SK-N-MC (cell line): ENCODE measurements around the gene PHLDA2.

ENCODE experiments used
- DNase-seq: peaks from one replicate; pipeline ENCODE4 v3.0.0-alpha.2; 2011; ENCODE audit warnings: low read depth, low spot score
- H3K27ac ChIP-seq: fragments of 200-600 bp; sonication (generic); 2 replicates; pipeline ENCODE4 v1.5.1; 2016; ENCODE audit warnings: mixed run types
- H3K36me3 ChIP-seq: fragments of 200-600 bp; sonication (generic); 2 replicates; pipeline ENCODE4 v1.6.1; 2017; ENCODE audit warnings: antibody characterized with exemption, low read length, mixed read lengths; ENCODE audit not compliant: insufficient read depth
- H3K4me3 ChIP-seq: fragments of 200-600 bp; sonication (generic); 2 replicates; pipeline ENCODE4 v1.5.1; 2016
- H3K9ac ChIP-seq: fragments of 200-600 bp; sonication (generic); 2 replicates; pipeline ENCODE4 v1.8.0; 2017; ENCODE audit warnings: mixed run types, mixed read lengths; ENCODE audit not compliant: insufficient read length
- H3K9me3 ChIP-seq: fragments of 200-600 bp; sonication (generic); 2 replicates; pipeline ENCODE4 v1.6.1; 2017; ENCODE audit warnings: low read depth, mild to moderate bottlenecking, antibody characterized with exemption, low read length, moderate library complexity, mixed read lengths
- EZH2 ChIP-seq: fragments of 200-600 bp; sonication (generic); IDR thresholded peaks from one replicate; pipeline ENCODE4 v1.6.1; 2017; ENCODE audit warnings: antibody characterized with exemption
- FOXP2 ChIP-seq: optimal IDR thresholded peaks from 2 replicates; pipeline ENCODE3; 2011; ENCODE audit warnings: mild to moderate bottlenecking, moderate library complexity; ENCODE audit not compliant: insufficient read depth; ENCODE audit errors: extremely low read length, control extremely low read depth
- POLR2AphosphoS5 ChIP-seq: IDR thresholded peaks from 2 replicates; pipeline ENCODE4 v1.6.1; 2012; ENCODE audit warnings: mild to moderate bottlenecking, low read depth, low read length, borderline replicate concordance

The PHLDA2 gene

DNA sequence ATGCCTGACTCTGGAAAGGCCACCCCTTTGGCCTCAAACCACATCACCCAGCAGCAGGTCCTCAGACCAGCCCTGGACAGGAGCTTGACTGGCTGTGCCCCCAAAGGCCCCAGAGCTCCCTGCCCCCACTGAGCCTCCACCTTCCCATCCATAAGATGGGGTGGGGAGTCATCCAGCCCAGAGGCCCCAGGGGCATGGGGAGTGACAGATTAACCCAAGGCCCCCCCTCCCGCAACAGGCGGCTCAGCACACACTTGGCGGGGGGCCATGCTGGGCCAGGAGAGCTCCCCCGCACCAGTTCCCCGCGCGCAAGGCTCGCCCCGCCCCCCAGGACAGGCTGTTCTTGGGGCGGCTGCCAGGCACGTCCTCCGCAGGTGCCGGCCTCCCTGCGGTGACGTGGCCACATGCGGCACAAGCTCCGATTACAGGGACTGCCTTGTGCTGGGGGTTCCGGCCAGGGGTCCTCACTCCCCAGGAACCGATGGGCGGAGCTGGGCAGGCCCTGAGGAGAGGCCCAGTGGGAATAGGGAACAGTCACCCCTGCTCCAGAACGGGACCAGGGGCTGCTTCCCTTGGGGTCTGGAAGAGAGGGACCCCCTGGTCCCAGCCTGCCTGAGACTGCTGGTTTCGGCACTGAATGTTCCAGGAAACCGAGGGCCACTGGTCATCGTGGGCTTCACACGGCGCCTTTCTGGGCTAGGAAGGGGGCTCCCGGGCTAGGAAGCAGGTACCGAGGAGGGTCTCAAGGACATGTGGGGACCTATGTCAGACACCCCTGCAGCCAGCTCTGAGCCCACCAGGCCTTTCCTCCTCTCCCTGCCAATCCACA lies 38.5 kb downstream of the PHLDA2 start:
- H3K36me3 ChIP-seq, result no peaks in the 10 kb centered on the region
- no peak overlapping the region for H3K9ac ChIP-seq
- no peak overlapping the region for H3K27ac ChIP-seq
- TF ChIP-seq POLR2AphosphoS5, result no peak
- TF ChIP-seq FOXP2, result no peak
- no peak for TF ChIP-seq EZH2
- no peaks in the 10 kb centered on the region for H3K9me3 ChIP-seq
- H3K4me3 ChIP-seq, result no peak overlapping the region
- no peak for DNase-seq

DNA sequence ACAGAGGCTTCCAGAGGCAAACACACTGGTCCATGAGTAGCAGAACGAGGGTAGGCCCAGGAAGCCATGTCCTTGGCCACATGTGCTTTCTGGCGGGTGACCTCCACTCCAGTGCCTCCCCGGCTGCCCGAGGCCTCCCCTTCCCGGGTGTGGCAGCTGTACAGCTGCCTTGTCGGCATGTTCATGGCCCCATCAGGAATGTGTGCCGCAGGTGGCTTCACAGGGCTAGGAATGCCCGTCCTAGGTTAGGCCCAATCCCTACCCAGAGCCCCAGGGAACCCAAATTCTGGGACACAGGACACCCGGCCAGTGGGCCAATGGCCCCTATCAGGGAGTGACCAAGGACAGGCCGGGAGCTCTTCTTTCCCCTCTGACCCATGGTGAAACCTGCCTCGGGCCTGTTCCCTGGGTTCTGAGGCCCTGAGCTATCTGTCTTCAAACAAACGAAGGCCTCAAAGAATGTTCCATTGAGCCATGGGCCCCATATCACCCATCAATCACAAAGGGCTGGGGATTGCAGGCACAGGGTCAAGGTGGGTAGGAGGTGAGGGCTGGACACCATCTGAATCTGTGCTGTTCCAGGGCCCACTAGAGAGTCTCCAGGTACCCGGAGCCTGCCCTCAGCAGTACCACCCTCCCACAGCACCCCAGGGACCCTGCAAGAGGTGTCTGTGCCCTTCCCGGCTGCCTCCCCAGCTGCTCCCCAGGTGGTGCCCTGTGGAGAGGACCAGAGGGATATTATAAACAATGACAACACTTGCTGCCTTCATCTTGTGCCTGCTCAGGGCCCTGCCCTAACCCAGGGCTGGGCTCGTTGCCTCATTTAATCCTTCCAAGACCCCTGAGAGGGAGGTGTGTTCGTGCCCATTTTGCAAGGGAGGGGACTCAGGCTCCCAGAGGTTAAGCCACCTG lies 39.6 kb downstream of the PHLDA2 start:
- no peak for DNase-seq
- no peak overlapping the region for H3K27ac ChIP-seq
- no peaks in the 10 kb centered on the region for H3K36me3 ChIP-seq
- TF ChIP-seq EZH2, result no peak
- no peak for TF ChIP-seq FOXP2
- no peak for TF ChIP-seq POLR2AphosphoS5
- no peak overlapping the region for H3K9ac ChIP-seq
- H3K4me3 ChIP-seq, result no peak overlapping the region
- H3K9me3 ChIP-seq, result no peaks in the 10 kb centered on the region

DNA sequence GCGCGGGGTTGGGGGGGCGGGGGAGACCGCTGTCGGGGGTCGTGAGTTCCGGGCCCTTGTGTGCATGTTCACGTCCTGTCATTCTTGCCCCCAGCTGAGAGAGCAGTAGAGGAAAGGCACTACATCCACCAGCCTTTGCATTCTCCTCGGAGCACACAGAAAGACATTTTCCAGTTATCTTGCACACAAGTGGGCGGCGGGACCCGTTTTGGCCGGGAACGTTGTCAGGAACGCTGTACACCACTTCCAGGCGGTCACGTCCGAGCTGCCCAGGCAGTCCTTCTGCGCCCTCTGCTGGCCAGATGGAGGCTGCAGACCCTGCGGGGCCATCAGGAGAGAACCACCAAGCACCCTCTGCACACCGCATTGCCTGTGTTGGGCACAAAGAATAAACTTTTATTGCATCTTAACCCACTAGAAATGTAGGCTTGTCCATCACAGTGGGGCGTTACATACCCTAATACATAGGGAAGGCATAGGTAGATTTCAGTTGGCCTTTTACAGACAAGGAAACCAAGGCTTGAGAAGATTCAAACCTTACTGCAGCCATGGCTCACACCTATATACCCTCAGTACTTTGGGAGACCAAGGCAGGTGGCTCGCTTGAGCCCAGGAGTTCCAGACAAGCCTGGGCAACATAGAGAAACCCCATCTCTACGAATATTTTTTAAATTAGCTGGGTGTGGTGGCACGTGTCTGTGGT lies 40.8 kb downstream of the PHLDA2 start:
- TF ChIP-seq EZH2 (no peak), FOXP2 (no peak), POLR2AphosphoS5 (no peak)
- Histone ChIP-seq H3K9me3 (no peaks in the 10 kb centered on the region), H3K4me3 (no peak overlapping the region), H3K9ac (no peak overlapping the region), H3K36me3 (no peaks in the 10 kb centered on the region), H3K27ac (no peak overlapping the region)
- no peak for DNase-seq

DNA sequence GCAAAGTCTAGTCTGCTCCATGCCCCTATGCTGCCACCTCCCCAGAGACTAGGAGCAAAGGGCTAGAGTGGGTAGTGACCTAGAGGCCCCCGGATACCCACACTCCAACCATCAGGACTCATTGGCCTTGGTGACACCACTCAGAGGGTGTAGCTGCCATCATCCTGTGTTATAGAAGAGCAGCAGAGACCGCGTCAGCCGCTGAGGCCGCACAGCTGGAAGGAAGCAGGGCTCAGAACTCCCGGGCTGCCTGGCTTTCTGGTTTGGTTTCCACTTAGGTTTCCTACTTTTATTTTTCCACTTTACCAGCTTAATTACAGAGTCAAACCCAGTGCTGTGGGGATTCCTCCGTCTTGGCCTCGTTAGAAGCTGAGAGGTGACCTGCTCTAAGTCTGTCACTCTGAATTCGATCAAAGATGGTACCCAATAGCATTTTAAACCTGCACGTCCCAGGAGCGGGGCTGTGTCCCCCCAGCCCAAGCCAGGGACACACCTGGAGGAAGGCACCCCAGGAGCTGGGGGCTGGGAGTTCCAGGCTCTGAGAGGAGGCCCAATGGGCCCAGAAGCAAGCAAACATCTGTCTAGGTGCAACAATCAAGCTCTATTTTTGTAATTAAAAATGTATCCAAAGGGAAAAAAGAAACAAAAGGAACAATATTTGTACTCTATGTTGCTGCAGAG lies 41.6 kb downstream of the PHLDA2 start:
- H3K27ac ChIP-seq, result peak overlapping the region; percentile 13; the same call in 1 of the 2 replicates
- DNase-seq, result no peak
- H3K9me3 ChIP-seq, result no peaks in the 10 kb centered on the region
- H3K4me3 ChIP-seq, result no peak overlapping the region
- no peak overlapping the region for H3K9ac ChIP-seq
- no peak for TF ChIP-seq EZH2
- no peaks in the 10 kb centered on the region for H3K36me3 ChIP-seq

DNA sequence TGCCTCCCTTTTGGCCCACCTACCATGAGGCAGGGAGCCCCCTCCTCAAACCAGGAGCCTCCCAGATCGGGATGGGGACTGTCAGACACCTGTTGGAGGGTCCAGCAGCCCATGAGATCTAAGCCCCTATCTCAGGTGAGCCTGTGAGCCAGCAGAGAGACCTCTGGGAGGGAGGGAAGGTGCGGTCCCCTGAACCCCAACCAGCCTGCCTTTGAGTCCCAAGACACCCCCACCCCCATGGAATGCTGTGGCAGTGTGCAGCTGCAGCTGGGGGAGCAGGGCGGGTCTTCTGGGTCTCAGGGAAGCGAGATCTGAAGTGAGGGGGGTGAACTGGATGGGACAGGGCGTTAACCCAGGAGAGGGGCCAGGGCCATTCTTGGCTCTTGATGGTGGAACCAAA lies 42.3 kb downstream of the PHLDA2 start:
- Histone ChIP-seq H3K9ac (no peak overlapping the region), H3K27ac (peak overlapping the region; percentile 13; the same call in 1 of the 2 replicates), H3K4me3 (no peak overlapping the region)

DNA sequence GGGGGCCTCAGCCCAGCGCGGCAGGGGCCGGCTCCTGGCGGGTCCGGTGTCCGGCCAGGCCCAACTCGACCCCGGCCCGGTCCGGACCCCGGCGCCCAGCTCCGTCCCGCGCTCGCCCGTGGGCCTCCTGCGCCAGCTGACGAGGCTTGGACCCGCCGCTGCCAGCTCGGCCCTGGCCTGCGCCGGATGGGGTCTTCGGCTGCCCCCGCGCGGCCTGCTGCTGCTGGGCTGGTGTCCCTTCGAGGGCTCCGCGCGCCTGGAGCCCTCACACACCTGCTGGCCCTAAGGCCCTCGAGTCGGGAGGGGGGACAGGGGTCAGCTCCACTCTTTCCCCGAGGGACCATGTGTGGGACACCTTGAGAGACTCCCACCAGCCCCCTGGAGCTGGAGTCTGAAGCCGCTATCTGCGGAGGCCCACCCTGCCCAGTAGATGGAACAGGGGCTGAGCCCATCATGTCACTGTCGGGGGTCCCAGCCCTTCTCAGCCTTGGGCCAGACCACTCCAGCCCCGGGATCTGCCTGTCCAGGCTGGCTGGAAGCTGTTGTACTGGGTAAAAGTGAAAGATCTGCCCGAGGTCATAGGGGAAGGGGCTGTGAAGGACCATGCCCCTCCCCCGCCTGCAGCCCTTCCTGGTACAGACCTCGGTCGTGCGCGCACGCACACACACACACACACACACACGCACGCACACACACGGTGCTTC lies 42.9 kb downstream of the PHLDA2 start:
- no peak overlapping the region for H3K27ac ChIP-seq
- DNase-seq, result no peak
- no peak overlapping the region for H3K9ac ChIP-seq
- H3K9me3 ChIP-seq, result no peaks in the 10 kb centered on the region
- H3K4me3 ChIP-seq, result no peak overlapping the region
- no peaks in the 10 kb centered on the region for H3K36me3 ChIP-seq
- TF ChIP-seq FOXP2 (no peak), EZH2 (no peak), POLR2AphosphoS5 (no peak)

More for the DNA sequence above, 42.3 kb downstream of the PHLDA2 start:
- Histone ChIP-seq H3K36me3 (no peaks in the 10 kb centered on the region), H3K9me3 (no peaks in the 10 kb centered on the region)
- DNase-seq, result no peak
- TF ChIP-seq EZH2 (no peak), FOXP2 (no peak), POLR2AphosphoS5 (no peak)

DNA sequence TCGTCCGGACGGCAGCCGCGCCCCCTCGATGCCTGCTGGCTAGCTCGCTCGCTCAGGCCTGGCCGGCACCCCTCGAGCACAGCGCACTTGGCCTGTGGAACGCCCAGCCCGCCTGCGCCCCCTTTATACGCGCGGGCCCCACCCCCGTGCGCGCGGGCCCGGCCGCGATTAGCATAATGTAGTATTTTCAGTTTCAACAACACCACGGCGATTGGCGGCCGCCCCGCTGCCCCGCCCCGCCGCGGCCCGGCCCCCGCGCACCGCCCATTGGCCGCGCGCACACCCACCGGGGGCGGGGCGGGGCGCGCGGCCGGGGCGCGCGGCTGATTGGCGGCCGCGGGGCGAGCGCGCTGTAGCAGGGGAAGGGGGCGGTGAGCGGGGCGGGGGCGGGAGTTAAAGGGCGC lies 43.5 kb downstream of the PHLDA2 start, which contains the start of gene CDKN1C:
Gene CDKN1C, minus strand, starts transcription at position 98 of the 404 bp plus-strand sequence. CDS start 319 bp downstream, outside the sequence.
- H3K27ac ChIP-seq, result no peak within 1 kb of the TSS
- TF ChIP-seq FOXP2, result no peak
- TF ChIP-seq EZH2, result no peak
- TF ChIP-seq POLR2AphosphoS5, result peak; percentile 71; the same call in 1 of the 2 replicates
- no peaks in the 10 kb centered on the region for H3K9me3 ChIP-seq
- peak within 1 kb of the TSS; percentile 81 for H3K4me3 ChIP-seq
- H3K9ac ChIP-seq, result peak within 1 kb of the TSS; percentile 51
- no peak for DNase-seq
- H3K36me3 ChIP-seq, result no peaks in the 10 kb centered on the region
